ENCODE measurements around the gene NMNAT2.

The NMNAT2 gene

GRCh38 chr1:183443466-183443865, 25.3 kb upstream of the NMNAT2 start:
- Histone ChIP-seq H3K27ac (no peak overlapping the region), H3K4me1 (ENCODE audit: low read depth, poor library complexity, severe bottlenecking) (no peaks in the 10 kb centered on the region), H3K4me2 (no peak overlapping the region), H3K9ac (no peak overlapping the region), H3K79me2 (ENCODE audit: insufficient read depth, low read depth) (no peaks in the 10 kb centered on the region), H3K4me3 (IDR thresholded peaks at IDR 0.05; ENCODE audit: insufficient read depth, low read depth, low read length) (no peak overlapping the region), H3K27me3 (ENCODE audit: insufficient read depth, low read depth) (no peaks in the 10 kb centered on the region), H2AFZ (ENCODE audit: low read depth) (no peak overlapping the region), H3K36me3 (ENCODE audit: insufficient read depth) (no peaks in the 10 kb centered on the region), H4K20me1 (ENCODE audit: insufficient read depth) (no peaks in the 10 kb centered on the region)
- TF ChIP-seq, protein P1, sequence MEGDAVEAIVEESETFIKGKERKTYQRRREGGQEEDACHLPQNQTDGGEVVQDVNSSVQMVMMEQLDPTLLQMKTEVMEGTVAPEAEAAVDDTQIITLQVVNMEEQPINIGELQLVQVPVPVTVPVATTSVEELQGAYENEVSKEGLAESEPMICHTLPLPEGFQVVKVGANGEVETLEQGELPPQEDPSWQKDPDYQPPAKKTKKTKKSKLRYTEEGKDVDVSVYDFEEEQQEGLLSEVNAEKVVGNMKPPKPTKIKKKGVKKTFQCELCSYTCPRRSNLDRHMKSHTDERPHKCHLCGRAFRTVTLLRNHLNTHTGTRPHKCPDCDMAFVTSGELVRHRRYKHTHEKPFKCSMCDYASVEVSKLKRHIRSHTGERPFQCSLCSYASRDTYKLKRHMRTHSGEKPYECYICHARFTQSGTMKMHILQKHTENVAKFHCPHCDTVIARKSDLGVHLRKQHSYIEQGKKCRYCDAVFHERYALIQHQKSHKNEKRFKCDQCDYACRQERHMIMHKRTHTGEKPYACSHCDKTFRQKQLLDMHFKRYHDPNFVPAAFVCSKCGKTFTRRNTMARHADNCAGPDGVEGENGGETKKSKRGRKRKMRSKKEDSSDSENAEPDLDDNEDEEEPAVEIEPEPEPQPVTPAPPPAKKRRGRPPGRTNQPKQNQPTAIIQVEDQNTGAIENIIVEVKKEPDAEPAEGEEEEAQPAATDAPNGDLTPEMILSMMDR (conservative IDR thresholded peaks at IDR 0.05; ENCODE audit: low read depth, low read length), result no peak

- H4K20me1 ChIP-seq (ENCODE audit: insufficient read depth), result no peaks in the 10 kb centered on the region
These were observed 24.8 kb upstream of the NMNAT2 start for GRCh38 chr1:183443011-183443410.

GRCh38 chr1:183438060-183438459, 19.9 kb upstream of the NMNAT2 start:
- H3K4me2 ChIP-seq, result no peak overlapping the region
- no peak overlapping the region for H3K27ac ChIP-seq
- H3K4me1 ChIP-seq (ENCODE audit: low read depth, poor library complexity, severe bottlenecking), result no peaks in the 10 kb centered on the region
- no peaks in the 10 kb centered on the region for H4K20me1 ChIP-seq (ENCODE audit: insufficient read depth)
- no peaks in the 10 kb centered on the region for H3K79me2 ChIP-seq (ENCODE audit: insufficient read depth, low read depth)
- no peak overlapping the region for H3K4me3 ChIP-seq (IDR thresholded peaks at IDR 0.05; ENCODE audit: insufficient read depth, low read depth, low read length)
- H3K9ac ChIP-seq, result no peak overlapping the region
- H3K27me3 ChIP-seq (ENCODE audit: insufficient read depth, low read depth), result no peaks in the 10 kb centered on the region
- TF ChIP-seq, protein P1 (conservative IDR thresholded peaks at IDR 0.05; ENCODE audit: low read depth, low read length), result no peak
- no peaks in the 10 kb centered on the region for H3K36me3 ChIP-seq (ENCODE audit: insufficient read depth)
- no peak overlapping the region for H2AFZ ChIP-seq (ENCODE audit: low read depth)

More at GRCh38 chr1:183443011-183443410, 24.8 kb upstream of the NMNAT2 start:
- no peak overlapping the region for H3K9ac ChIP-seq
- H3K79me2 ChIP-seq (ENCODE audit: insufficient read depth, low read depth), result no peaks in the 10 kb centered on the region
- TF ChIP-seq, protein P1 (conservative IDR thresholded peaks at IDR 0.05; ENCODE audit: low read depth, low read length), result no peak
- no peak overlapping the region for H3K27ac ChIP-seq
- no peaks in the 10 kb centered on the region for H3K36me3 ChIP-seq (ENCODE audit: insufficient read depth)
- no peak overlapping the region for H3K4me2 ChIP-seq
- no peaks in the 10 kb centered on the region for H3K4me1 ChIP-seq (ENCODE audit: low read depth, poor library complexity, severe bottlenecking)
- H3K27me3 ChIP-seq (ENCODE audit: insufficient read depth, low read depth), result no peaks in the 10 kb centered on the region
- no peak overlapping the region for H3K4me3 ChIP-seq (IDR thresholded peaks at IDR 0.05; ENCODE audit: insufficient read depth, low read depth, low read length)
- H2AFZ ChIP-seq (ENCODE audit: low read depth), result no peak overlapping the region

- TF ChIP-seq, protein P1 (conservative IDR thresholded peaks at IDR 0.05; ENCODE audit: low read depth, low read length), result no peak
- no peak overlapping the region for H3K9ac ChIP-seq
- no peaks in the 10 kb centered on the region for H3K4me1 ChIP-seq (ENCODE audit: low read depth, poor library complexity, severe bottlenecking)
- H2AFZ ChIP-seq (ENCODE audit: low read depth), result no peak overlapping the region
- no peaks in the 10 kb centered on the region for H3K36me3 ChIP-seq (ENCODE audit: insufficient read depth)
- H3K27me3 ChIP-seq (ENCODE audit: insufficient read depth, low read depth), result no peaks in the 10 kb centered on the region
- no peaks in the 10 kb centered on the region for H3K79me2 ChIP-seq (ENCODE audit: insufficient read depth, low read depth)
- no peak overlapping the region for H3K4me2 ChIP-seq
- H3K27ac ChIP-seq, result no peak overlapping the region
- no peak overlapping the region for H3K4me3 ChIP-seq (IDR thresholded peaks at IDR 0.05; ENCODE audit: insufficient read depth, low read depth, low read length)
- no peaks in the 10 kb centered on the region for H4K20me1 ChIP-seq (ENCODE audit: insufficient read depth)
These were observed 17.3 kb upstream of the NMNAT2 start for GRCh38 chr1:183435497-183435896.

All from KMS-11 (cell line).